NCI-H1930 (cell line): ENCODE data around the gene COLEC11.

Experiments used
- DNase-seq, 2 experiments: peaks; one replicate each; lab custom pipeline; 2025; lab: John Stamatoyannopoulos, UW

COLEC11 gene

DNA sequence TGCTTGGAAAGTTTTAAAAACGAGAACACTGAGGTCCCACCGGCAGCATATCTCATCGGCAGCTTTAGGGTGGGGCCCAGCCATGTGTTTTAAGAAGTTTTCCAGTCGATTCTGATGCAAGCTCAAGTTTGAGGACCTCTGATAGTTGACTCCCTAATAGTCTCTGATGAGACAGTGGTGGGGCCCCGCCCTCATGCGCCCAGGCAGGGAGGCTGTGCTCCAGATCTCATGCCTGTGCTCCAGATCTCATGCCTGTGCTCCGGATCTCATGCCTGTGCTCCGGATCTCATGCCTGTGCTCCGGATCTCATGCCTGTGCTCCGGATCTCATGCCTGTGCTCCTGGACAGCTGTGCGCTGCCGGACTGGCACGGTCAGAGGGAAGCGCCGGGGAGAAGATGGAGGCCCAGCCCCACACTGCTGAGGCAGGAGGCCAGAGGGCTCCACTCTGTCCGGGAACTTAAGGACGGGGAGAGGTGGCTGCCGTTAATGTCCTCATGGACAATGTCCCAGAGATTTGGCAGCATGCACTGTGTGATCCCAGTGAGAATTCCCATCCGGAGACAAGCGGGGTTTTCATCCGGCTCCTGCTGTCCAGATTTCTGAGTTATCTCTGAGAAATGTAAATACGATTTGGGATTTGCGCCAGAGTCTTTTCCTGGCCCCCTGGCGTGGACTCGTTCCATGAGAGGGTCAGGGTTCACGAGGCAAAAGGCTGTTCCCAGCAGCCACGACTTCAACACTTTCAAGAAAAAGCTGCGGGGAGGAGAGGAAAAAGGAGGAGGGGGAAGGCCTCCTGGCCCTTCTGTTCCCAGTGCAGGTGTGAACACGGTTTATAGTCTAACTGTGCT, 9.4 kb upstream of the COLEC11 start:
- DNase-seq, result no peak

DNA sequence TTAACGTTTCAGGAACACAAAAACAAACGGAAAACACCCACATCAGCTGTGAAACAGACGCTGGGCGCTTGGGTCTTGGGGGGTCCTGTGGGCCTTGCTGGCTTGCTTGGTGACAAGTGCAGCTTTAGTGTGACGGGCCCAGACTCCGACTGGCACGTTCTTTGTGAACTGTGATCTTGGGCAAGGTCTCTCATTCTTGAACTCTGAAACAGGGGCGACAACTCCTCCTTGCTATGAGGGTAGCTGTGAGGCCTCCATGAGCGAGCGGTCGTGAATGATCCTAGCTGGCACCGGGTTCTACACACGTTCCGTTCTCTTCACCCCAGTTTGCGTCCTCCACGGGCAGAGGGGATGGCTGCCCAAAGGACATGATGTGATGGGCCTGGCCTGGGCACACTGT, 8.7 kb upstream of the COLEC11 start:
- no peak for DNase-seq

DNA sequence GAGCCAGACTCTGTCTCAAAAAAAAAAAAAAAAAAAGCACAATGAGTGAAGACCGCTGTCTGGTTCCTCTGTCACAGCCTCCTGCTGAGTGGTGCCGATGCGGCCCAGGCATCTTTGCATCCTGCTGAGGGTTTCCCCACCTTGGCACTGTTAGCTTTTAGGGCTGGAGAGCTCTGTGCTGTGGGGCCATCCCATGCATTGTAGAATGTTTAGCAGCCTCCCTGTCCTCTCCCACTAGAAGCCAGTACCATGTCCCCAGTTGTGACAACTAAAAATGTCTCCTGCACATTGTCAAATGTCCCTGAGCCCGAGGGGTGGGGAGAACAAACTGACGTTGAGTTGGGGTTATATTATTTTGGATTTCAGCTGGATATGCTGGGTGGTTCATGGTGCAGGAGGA, 7.9 kb upstream of the COLEC11 start:
- DNase-seq, result no peak

DNA sequence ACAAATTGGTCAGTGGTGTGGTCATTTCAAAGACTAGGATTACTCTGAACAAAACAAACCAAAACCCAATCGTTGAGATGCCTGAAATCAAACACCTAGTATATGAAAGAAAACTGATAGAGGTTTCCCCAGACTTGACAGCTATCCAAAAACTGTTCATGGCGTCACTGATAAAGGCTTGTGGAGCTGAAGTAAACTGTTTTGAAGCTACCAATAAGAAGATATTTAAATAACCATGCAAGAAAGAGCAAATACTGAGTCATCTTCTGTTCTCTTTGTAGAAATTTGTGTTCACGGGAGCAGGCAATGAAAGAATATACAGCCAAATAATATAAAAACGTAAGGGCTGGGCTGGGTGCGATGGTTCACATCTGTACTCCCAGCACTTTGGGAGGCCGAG, 7.5 kb upstream of the COLEC11 start:
- no peak for DNase-seq

DNA sequence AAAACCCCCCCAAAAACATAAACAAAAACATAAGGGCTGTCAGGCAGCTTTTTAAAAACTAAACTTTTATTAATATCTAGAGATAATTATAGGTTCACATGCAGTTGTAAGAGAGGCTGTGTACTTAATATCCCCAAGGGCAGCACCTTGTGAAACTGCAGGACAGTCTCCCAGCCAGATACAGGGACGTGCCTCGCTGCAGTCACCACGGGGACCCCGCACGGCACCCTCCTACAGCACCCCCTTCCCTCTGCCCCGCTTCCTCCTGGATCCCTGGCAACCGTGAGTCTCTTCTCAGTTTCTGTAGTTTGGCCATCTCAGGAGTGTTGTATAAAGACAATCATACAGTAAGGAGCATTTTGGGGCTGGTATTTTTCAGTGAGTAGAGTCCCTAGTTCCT, 6.8 kb upstream of the COLEC11 start:
- no peak for DNase-seq

DNA sequence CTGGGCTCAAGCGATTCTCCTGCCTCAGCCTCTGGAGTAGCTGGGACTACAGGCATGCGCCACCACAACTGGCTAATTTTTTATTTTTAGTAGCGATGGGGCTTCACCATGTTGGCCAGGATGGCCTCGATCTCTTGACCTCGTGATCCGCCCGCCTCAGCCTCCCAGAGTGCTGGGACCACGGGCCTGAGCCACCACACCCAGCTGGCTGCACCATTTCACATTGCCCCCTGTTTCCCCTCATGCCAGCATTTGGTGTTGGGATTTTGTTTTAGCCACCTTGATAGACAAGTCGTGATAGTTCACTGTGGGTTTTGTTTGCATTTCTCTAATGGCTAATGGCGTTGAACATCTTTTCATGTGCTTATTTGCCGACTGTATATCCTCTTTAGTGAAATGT, 5.8 kb upstream of the COLEC11 start:
- DNase-seq, result no peak

DNA sequence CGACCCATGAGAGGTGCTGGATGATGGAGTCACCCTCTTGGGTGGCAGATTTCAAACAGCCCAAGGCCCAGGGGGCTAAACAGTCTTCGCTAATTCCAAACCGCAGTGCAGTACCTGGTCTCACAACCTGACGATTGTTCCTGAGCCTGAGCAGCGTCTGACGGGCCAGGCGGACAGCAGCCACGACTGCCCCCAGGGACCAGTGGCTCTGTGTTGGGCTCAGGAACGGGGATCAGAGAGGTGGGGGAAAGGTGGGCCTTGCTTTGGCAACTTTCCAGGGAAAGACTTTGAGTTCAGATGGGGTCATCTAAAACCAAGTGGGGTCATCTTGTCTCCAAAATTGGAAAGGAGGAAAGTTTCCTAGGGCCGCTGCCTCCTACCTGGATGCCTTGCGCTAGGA, 492 bp downstream of the COLEC11 start:
- no peak for DNase-seq

DNA sequence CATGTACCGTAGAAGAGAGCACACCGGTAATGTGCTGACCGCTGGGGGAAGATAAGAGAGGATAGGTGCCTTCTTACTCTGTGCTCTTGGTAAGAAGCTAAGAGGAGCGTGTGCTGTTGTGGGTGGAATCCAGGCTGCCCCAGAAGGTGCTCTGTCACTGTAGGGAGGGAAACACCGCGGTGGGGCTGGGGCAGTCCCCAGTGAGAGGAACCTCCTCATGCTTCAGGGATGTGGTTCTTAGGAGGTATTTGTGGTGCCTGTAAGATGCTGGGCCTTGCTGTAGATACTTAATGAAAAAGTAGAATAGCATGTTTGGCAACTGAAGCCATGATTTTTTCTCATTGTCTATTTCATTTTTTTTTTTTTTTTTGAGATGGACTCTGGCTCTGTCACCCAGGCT, 1.1 kb downstream of the COLEC11 start:
- DNase-seq, result no peak

DNA sequence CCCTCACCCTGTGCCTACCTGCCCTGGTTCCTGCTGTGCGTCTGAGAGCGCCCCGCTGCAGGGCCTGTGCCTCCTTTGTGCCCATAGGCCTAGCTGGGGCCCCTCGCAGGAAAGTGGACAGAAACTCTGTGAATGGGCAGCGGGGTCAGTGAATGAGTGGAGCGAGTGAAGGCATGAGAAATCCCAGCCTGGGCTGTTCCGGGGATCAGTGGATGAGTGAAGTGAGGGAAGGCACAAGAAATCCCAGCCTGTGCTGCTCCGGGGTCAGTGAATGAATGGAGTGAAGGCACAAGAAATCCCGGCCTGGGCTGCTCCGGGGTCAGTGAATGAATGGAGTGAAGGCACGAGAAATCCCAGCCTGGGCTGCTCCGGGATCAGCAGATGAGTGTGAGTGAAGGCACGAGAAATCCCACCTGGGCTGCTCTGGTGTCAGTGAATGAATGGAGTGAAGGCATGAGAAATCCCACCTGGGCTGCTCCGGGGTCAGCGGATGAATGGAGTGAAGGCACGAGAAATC, 2.0 kb downstream of the COLEC11 start:
- no peak for DNase-seq

DNA sequence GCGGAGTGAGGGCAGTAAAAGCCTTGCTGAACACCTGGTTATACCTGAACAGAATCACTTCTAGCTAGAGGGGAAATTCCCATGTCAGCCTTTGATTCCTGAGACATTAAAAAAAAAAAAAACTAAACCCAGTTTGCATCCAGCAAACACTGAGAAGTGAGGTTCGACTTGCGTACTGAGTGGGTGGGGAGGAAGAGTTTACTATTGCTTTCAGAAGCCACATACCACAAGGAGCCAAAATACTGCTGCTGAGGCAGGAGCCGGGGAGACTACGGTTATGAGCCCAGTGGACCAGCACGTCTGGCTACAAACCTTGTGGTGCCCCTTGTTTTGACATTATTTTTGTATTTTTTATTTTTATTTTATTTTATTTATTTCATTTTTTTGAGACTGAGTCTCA, 2.7 kb downstream of the COLEC11 start:
- no peak for DNase-seq

DNA sequence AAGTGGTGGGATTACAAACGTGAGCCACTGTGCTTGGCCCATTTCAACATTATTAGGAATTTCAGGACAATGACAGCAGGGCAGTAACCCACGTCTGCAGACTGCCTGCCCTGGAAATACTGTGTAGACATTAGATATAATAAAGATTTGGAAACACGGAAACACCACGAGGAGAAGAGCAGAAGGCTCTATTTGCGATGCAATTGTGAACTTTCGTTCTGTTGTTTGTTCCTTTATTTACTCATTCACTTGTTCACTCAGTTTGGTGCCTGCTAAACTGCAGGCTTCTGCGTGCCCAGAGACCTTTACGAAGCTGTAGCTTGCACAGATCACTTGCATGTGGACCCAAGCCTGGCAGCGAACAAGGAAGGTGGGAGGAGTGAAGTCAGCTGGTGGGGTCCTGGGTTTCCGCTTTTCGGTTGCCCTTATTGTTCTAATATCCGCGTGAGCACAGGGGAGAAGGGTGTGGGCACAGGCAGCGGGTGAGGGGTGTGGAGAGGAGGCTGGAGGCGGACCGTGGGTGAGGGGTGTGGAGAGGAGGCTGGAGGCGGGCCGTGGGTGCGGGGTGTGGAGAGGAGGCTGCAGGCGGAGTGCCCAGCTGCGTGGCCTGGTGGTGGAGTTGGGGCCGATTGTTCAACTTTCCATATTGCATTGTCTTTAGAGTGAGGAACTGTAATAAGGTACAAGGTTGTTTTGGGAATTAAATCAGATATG, 3.4 kb downstream of the COLEC11 start:
- DNase-seq, result no peak

DNA sequence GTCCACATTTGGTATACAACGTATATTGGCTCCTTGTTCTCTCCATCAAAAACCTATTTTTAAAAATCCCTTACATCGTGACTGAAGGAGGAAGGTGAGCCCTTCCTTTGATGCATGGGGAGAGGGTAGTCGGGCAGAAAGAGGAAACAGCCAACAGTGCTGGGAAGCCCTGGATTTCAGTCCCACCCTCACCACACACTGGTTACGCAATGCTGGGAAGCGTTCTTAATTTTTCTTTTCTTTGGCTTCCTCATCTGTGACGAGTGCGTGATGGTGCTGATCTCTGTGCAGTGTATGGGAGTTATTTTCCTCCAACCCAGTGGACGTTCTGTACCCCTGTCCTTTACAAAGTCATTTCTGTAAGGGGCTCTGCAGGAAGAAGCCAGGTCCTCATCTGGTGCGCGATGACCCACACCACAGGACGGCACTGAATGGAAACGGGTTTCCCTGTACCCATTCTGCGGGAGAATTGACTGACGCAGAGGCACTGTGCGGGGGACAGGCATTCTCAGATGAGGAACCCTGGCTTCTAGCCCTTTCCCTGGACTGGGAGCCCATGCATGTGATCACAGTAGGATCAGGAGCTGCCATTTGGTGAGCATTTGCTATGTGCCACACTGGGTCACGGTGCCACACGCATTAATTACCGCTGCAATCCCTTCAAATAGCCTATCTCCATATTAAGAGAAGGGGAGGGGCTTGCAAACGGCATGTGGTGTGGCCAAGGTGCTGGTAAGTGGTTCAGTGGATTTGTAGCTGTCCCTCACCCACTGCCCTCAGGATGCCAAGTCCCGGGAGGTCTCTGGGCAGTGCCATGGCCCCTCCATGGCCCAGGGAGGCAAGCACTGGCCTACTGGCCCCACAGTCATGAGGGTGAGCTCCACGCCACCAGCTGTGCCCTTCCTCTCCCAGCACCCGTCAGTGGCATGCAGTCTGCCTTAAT, 4.3 kb downstream of the COLEC11 start:
- DNase-seq, result no peak

DNA sequence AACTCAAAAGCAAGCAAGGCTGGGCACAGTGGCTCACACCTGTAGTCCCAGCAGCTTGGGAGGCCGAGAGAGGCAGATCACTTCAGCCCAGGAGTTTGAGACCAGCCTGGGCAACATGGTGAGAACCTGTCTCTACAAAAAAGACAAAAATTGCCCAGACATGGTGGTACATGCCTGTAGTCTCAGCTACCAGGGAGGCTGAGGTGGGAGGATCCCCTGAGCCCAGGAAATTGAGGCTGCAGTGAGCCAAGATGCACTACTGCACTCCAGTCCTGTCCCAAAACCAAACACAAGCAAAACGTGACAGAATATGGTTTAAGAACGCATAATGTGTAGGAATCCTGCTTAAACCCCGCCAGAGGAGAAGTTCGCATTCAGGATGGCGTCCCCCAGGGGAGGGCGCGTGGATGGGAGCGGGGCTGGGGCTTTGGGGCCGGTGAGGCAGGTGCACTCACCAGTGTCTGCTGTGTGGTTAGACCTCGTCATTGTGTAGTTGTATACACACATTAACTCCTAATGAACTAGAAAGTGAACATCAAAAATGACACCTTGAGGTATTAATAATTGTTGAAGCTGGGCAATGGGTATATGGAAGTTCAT, 5.4 kb downstream of the COLEC11 start:
- DNase-seq, result no peak

DNA sequence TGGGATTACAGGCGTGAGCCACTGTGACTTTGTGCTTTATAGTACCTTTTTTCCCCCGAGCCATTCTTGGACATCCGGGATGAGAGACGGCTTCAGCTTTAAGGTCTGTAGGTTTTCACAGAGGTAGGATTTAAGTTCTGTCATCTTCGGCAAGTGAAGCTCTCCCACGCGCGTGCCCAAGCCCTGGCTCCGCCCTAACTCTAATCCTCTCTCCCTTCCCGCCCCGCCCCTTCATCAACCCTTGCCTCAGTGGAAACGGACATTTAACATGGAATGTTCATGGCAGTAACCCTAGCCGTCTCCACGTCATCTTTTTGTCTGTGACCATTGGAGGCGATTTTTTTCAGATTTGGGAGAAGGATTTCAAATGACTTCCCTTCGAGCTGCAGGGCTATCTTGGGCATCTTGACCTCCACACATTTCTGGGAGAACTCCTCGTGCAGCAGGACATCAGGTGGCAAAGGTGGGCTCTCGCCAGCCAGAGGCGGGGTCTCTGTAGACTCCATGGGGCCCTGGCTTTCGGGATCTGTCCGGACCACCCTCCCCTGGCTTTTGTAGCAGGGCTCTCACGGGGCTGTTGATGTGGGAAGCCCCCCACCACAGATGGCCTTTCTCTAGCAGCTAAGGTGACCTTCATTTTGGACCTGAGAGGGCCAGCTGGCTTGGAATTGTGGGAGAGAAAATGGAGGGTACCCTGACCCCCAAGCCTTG, 6.8 kb downstream of the COLEC11 start:
- no peak for DNase-seq

DNA sequence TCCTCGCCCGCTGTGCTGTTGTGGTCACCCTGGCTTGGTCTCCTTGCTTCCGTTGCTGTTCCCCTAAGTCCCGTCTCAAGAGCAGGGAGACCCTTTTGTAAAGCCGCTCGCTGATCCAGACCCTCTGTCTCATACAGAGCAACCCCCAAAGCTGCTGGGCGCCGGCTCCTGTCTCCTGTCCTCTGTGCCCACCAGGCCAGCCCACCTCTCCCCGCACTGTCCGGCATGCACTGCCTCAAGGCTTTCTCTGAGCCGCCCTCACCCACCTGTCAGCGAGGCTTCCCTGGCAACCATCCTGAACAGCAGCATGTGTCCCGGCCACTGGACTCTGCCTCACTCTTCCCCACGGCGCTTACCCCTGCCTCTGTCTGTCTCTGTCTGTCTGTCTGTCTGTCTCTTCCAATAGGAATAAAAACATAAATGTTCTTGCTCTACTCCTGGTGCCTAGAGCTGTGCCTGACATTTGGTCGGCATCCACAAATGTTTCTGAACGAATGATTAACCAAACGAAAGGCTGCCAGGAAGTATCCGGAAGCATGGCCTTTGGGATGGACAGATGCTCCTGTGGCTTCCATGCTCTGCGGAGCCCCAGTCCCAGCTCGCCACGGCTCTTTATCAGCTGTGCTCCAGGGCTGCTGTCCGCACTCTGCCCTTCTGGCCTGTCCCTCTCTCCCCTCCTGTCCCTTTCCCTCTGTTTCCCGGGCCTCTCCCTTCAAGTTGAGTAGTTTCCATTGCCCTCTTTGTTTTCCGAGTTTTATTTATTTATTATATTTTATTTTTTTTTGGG, 7.8 kb downstream of the COLEC11 start:
- no peak for DNase-seq

DNA sequence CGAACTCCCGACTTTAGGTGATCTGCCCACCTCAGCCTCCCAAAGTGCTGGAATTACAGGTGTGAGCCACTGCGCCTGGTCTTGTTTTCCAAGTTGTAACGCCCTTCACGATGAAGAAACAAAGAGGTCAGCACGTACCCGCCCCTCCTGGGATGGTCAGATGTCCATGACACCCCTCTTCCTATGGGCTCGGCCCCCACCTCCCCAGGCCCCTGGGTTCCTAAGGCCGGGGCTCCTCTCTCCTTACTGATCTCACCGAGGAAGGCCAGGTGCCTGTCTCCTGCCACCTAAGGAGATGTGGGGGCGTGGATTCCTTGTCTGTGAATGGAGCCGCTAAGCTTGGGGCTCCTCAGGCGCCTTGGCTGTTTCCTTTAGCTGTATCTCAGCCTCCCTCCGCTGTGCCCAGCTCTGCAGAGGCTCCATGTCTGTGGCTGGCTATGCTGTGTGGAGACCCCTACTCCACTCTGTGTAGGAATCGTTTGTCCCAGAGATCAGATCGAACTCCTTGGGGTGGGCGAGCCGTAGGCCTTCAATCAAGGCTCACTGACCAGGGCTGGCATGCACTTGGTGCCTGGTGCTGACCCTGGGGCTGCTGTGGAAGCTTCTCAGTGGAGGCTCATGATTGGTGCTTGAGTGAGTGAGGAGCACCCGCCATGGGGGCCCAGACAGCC, 8.8 kb downstream of the COLEC11 start:
- no peak for DNase-seq

DNA sequence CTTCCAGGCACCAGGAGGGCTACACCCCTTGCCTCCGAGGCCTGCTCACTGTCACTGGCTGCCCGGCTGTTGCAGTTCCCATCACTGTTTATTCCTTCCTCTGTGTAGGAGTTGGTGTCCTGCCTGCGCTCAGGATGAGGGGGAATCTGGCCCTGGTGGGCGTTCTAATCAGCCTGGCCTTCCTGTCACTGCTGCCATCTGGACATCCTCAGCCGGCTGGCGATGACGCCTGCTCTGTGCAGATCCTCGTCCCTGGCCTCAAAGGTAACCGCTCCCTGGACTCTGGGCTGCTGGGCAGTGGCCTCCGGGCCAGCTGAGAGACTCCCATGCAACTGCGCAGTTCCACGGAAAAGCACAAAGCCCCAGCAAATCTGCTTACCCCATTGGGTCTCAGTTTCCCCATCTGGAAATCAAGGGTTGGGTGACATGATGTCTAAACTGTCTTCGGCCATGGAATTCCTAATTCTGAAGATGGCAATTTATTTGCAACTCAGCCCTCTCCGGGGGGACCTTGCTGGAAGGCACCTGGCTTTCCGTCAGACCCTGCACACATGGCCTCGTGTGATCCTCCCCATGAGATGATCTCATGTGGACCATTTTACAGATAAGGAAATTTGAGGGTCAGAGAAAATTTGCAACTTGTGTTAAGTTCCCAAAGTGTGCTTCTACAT, 9.4 kb downstream of the COLEC11 start:
- DNase-seq, result no peak

DNA sequence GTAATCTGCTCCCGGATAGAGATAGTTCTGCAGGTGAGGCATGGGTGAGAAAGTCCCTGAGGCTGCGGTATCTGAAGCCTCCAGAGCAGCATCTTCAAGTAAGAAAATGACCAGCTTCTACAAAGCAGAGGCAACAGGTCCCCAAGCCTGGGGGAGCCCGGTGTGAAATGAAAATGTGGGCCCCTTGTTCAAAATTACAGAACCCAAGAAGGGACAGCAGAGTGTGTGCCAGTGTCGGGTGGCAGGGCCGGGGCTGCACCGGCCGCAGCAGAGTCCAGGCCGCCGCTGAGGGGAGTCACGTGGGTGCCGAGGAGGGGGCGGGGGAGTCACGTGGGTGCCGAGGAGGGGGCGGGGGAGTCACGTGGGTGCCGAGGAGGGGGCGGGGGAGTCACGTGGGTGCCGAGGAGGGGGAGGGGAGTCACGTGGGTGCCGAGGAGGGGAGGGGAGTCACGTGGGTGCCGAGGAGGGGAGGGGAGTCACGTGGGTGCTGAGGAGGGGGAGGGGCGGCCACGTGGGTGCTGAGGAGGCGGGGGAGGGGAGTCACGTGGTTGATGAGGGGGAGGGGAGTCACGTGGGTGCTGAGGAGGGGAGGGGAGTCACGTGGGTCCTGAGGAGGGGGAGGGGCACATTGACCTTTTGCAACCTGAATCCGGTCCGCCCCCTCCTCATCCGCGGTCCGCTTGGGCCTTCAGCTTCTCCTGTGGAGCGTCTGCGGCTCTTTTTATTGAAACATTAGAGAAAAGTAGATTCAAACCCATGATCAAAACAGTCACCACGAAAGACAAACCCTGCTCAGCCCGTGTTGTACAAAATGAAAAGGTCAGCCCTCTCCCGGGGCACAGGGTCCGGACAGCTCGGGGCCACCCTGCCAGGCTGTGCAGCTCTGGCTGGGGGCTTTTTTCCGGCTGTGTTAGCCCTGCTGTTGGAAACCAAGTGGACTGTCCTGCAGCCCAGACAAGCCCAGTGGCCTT, 10.4 kb downstream of the COLEC11 start:
- DNase-seq, result peak; percentile 90 to 93
